Measurements from ENCODE around the gene STAT3. TPM values are rescaled to one million over a fixed set of nuclear protein-coding genes. Genes with fewer than 3 reads are reported as not detected.

STAT3 gene
- total RNA-seq, 1 donor from 2014 or later, result 41.2 TPM

DNA sequence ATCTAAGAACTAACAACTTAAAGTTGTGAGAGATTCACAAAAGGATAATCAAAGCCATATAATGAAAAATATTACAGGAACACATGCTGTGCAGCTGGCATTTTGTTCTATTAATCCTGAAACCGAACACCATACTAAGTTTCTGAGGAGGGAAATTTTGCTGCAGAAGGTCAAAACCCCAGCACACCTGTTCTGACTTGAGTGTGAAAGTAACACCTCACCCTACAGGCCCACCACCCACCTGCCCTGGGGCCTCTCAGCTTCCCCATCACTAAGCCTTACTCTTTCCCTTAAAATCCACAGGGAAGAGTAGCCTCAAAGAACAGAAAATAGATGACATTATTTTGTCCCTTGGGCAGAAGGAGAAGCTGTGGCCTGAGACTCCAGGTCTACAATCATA, 55.2 kb downstream of the STAT3 start:
- Mint-ChIP-seq H3K4me3 (ENCODE audit: low read depth) (no peak overlapping the region), H3K9me3 (ENCODE audit: low read depth) (no peaks in the 10 kb centered on the region), H3K27ac (no peak overlapping the region), H3K36me3 (ENCODE audit: insufficient read depth) (peaks cover 30% of the 10 kb centered on the region), H3K27me3 (no peaks in the 10 kb centered on the region), H3K4me1 (ENCODE audit: low read depth) (no peaks in the 10 kb centered on the region)
- no peak for DNase-seq (ENCODE audit: low spot score, unreplicated experiment)
- TF ChIP-seq, protein P1, sequence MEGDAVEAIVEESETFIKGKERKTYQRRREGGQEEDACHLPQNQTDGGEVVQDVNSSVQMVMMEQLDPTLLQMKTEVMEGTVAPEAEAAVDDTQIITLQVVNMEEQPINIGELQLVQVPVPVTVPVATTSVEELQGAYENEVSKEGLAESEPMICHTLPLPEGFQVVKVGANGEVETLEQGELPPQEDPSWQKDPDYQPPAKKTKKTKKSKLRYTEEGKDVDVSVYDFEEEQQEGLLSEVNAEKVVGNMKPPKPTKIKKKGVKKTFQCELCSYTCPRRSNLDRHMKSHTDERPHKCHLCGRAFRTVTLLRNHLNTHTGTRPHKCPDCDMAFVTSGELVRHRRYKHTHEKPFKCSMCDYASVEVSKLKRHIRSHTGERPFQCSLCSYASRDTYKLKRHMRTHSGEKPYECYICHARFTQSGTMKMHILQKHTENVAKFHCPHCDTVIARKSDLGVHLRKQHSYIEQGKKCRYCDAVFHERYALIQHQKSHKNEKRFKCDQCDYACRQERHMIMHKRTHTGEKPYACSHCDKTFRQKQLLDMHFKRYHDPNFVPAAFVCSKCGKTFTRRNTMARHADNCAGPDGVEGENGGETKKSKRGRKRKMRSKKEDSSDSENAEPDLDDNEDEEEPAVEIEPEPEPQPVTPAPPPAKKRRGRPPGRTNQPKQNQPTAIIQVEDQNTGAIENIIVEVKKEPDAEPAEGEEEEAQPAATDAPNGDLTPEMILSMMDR (IDR thresholded peaks at IDR 0.05; ENCODE audit: unreplicated experiment), result no peak

DNA sequence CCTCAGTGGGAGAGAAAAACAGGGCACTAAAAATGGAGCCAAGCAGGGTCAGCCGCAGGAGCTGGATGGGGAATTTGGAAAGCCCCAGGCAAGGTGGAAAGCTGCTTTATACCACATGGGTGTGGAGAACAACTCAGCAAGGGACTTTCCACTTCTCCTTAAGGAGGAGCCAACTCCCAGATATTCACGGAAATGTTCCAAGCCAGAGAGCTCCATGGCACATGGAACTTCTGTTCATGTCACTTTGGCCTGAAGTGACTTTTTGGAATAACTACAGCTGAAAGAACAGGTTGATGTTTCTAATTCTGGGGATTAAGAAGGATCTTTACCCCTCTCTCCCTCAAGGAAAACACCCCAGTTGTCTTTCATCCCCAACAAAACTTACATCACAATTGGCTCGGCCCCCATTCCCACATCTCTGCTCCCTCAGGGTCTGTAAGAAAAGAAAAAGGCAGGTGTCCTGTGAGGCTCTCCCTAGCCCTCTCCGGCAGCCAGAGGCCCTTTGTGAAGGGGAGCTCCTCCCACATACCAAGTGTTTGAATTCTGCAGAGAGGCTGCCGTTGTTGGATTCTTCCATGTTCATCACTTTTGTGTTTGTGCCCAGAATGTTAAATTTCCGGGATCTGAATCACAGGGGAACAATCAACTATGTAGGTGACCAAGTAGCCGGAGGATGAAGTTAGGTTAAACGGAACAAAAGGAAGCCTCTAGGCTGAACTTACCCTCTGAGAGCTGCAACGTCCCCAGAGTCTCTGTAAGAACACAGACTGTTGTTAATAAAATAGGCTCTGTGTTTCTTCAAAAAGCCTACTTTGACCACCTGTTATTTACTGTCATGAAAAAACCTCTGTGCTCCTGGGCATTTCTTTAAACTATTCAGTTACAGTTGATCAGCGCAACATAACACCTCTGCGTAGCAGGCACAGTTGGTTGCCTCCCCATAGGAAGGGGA, 58.9 kb downstream of the STAT3 start:
- H3K36me3 Mint-ChIP-seq (ENCODE audit: insufficient read depth), result peaks cover 28% of the 10 kb centered on the region
- DNase-seq (ENCODE audit: low spot score, unreplicated experiment), result no peak

DNA sequence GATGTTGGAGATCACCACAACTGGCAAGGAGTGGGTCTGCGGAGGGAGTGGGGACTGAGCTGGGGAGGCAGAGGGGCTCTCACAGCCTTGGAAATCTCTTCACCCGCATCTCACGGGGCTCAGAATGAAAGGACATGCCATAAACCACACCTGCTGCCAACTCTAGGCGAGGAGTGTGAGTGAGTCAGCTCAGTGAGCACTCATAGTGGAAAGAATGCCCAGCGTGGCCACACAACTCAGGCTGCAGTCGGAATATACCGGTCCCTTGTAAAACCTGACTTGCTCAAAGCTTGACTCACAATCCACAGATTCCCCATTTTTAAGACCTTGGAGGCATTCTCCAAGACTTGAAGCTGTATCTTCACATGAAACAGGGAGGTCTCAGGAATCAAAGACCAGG, 63.2 kb downstream of the STAT3 start:
- TF ChIP-seq, protein P1 (IDR thresholded peaks at IDR 0.05; ENCODE audit: unreplicated experiment), result no peak
- peak overlapping the region; percentile 20 for H3K27ac Mint-ChIP-seq
- H3K27me3 Mint-ChIP-seq, result no peaks in the 10 kb centered on the region
- H3K4me3 Mint-ChIP-seq (ENCODE audit: low read depth), result no peak overlapping the region
- peaks cover 24% of the 10 kb centered on the region for H3K36me3 Mint-ChIP-seq (ENCODE audit: insufficient read depth)
- no peaks in the 10 kb centered on the region for H3K4me1 Mint-ChIP-seq (ENCODE audit: low read depth)
- DNase-seq (ENCODE audit: low spot score, unreplicated experiment), result no peak
- no peaks in the 10 kb centered on the region for H3K9me3 Mint-ChIP-seq (ENCODE audit: low read depth)

More for the DNA sequence above, 58.9 kb downstream of the STAT3 start:
- H3K27ac Mint-ChIP-seq, result no peak overlapping the region
- H3K27me3 Mint-ChIP-seq, result no peaks in the 10 kb centered on the region
- no peaks in the 10 kb centered on the region for H3K9me3 Mint-ChIP-seq (ENCODE audit: low read depth)
- H3K4me1 Mint-ChIP-seq (ENCODE audit: low read depth), result no peaks in the 10 kb centered on the region
- H3K4me3 Mint-ChIP-seq (ENCODE audit: low read depth), result no peak overlapping the region
- TF ChIP-seq, protein P1 (IDR thresholded peaks at IDR 0.05; ENCODE audit: unreplicated experiment), result no peak

DNA sequence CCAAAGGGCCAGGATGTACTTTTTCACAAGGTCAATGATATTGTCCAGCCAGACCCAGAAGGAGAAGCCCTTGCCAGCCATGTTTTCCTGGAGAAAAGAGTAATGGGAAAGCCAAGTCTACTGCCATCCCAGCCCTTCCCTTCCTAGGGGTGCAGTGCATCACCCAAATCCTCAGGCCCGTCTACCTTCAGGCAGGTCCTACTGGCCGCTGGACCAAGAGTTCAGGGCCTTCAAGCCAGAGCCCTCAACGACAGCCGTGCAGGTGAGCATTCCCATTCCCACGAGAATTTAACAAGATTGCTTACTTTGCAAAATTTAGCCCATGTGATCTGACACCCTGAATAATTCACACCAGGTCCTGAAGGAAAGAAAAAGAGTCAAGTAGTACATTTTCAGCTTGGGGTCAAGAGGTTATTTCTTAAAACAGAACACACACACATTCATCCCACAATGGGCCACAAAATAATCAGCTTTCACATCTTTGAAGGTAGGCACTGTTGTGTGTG, 64.9 kb downstream of the STAT3 start:
- no peaks in the 10 kb centered on the region for H3K4me1 Mint-ChIP-seq (ENCODE audit: low read depth)
- no peak overlapping the region for H3K4me3 Mint-ChIP-seq (ENCODE audit: low read depth)
- H3K36me3 Mint-ChIP-seq (ENCODE audit: insufficient read depth), result peaks cover 25% of the 10 kb centered on the region
- H3K27me3 Mint-ChIP-seq, result no peaks in the 10 kb centered on the region
- no peaks in the 10 kb centered on the region for H3K9me3 Mint-ChIP-seq (ENCODE audit: low read depth)
- DNase-seq (ENCODE audit: low spot score, unreplicated experiment), result no peak
- TF ChIP-seq, protein P1 (IDR thresholded peaks at IDR 0.05; ENCODE audit: unreplicated experiment), result no peak
- H3K27ac Mint-ChIP-seq, result no peak overlapping the region

DNA sequence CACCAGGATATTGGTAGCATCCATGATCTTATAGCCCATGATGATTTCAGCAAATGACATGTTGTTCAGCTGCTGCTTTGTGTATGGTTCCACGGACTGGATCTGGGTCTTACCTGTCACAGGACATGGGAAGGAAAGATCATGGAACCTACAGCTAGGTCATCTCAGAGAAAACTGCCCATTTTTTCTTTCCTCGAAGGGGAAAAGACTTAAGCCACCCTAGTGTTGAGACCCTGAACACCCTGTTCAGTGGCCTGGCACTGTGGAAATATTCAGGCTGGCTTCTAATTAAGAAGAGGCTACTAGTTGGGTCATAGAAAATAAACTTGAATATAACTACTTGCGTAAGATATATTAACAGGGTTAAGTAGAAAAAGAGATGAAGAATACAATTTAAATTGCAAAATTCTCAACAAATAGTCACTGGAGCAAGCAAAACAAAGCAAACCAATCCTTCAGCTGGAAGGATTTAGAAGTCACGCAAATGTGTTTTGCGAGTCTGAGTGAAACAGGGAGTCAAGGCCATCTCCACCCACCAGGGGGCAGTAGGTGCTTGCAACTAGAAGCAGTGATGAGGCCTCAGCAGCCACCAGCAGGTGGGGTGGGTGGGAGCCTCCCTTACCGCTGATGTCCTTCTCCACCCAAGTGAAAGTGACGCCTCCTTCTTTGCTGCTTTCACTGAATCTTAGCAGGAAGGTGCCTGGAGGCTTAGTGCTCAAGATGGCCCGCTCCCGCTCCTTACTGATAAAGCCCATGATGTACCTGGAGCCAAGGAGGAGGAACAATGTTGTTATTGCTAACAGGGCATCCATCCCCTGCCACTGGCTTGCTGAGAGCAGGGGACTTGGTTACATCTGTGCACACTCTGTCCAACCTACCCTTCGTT, 65.6 kb downstream of the STAT3 start:
- TF ChIP-seq, protein P1 (IDR thresholded peaks at IDR 0.05; ENCODE audit: unreplicated experiment), result no peak

More for the DNA sequence above, 65.6 kb downstream of the STAT3 start:
- DNase-seq (ENCODE audit: low spot score, unreplicated experiment), result peak; percentile 88
- H3K27ac Mint-ChIP-seq, result no peak overlapping the region
- peaks cover 3% of the 10 kb centered on the region for H3K4me1 Mint-ChIP-seq (ENCODE audit: low read depth)
- H3K4me3 Mint-ChIP-seq (ENCODE audit: low read depth), result no peak overlapping the region
- peaks cover 25% of the 10 kb centered on the region for H3K36me3 Mint-ChIP-seq (ENCODE audit: insufficient read depth)
- no peaks in the 10 kb centered on the region for H3K9me3 Mint-ChIP-seq (ENCODE audit: low read depth)
- no peaks in the 10 kb centered on the region for H3K27me3 Mint-ChIP-seq
